ENCODE measurements around the gene FGGY.
A peak's percentile ranks its signal among the peaks of the same experiment; 100 is the strongest.

The FGGY gene

GRCh38 chr1:59414406-59415133 lies 117.7 kb downstream of the FGGY start:
- DNase-seq (ENCODE audit: low read depth), result peak; percentile 94

DNA sequence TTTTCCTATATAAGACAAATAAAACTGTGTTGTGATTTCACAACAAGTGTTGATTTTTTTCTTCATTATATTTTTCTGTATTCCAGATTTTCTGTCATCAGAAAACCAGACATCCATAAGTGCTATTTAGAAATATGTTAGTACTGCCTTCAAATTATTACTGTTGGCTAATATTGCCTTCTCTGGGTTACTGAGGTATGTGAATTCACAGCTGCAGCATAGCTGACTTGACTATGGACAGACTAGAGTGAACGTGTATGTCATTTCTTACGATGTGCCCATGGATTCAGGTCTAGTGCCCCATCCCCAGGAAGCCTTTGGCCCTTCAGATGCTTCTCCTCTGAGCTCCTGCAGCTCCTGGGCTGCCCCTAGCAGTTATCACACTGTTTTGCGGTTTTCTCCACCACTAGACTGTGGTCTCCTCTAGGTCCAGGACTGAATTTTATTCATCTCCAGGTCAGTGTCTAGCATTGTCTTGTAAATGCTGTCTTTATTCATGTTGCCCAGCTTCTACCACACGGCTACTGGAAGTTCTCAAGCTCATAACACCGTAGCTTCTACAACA lies 118.5 kb downstream of the FGGY start:
- peak; percentile 41 for DNase-seq (ENCODE audit: low read depth)

GRCh38 chr1:59415881-59416280 lies 119.0 kb downstream of the FGGY start:
- no peak for DNase-seq (ENCODE audit: low read depth)

DNA sequence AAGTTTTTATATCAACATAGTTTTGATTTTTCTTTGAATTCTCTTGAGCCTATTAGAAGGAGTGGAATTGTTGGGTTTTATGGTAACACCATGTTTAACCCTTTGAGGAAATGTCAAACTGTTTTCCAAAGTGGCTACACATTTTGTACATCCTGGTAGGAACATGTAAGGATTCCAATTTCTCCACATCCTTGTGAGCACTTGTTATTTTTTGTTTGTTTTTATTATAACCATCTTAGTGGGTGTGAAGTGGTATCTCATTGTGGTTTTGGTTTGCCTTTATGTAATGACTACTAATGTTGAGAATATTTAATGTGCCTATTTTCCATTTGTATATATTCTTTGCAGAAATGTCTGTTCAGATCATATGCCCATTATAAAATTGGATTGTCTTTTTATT lies 120.5 kb downstream of the FGGY start:
- DNase-seq (ENCODE audit: low read depth), result no peak

GRCh38 chr1:59418363-59419144 lies 121.7 kb downstream of the FGGY start:
- no peak for DNase-seq (ENCODE audit: low read depth)

GRCh38 chr1:59419361-59420140 lies 122.7 kb downstream of the FGGY start:
- no peak for DNase-seq (ENCODE audit: low read depth)

- DNase-seq (ENCODE audit: low read depth), result no peak
Observed at GRCh38 chr1:59421232-59421920, 124.5 kb downstream of the FGGY start.

- DNase-seq (ENCODE audit: low read depth), result peak; percentile 66
Observed at GRCh38 chr1:59422921-59423575, 126.2 kb downstream of the FGGY start.

GRCh38 chr1:59427155-59427554 lies 130.3 kb downstream of the FGGY start:
- peak; percentile 26 for DNase-seq (ENCODE audit: low read depth)

GRCh38 chr1:59427784-59428183 lies 130.9 kb downstream of the FGGY start:
- DNase-seq (ENCODE audit: low read depth), result no peak

DNA sequence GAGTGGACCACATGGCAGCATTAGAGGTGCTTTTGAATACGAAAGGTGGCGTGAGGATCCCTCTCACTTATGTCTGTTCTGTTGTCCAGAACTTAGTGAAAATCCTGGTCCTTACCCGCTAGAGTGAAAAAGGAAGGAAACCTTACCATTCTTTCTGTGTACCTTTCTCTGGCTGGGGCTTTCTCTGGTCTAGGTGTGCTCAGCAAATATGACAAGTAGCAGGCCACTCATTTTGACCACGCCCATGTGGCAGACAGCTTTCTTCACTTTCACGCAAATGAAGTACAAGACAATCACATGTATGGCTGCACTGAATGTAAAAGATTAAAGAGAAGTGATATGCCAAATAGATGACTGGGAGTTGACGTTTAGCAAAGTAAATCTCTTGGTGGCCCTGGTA lies 131.9 kb downstream of the FGGY start:
- no peak for DNase-seq (ENCODE audit: low read depth)

- DNase-seq (ENCODE audit: low read depth), result no peak
Observed at GRCh38 chr1:59429656-59430055, 132.8 kb downstream of the FGGY start.

DNA sequence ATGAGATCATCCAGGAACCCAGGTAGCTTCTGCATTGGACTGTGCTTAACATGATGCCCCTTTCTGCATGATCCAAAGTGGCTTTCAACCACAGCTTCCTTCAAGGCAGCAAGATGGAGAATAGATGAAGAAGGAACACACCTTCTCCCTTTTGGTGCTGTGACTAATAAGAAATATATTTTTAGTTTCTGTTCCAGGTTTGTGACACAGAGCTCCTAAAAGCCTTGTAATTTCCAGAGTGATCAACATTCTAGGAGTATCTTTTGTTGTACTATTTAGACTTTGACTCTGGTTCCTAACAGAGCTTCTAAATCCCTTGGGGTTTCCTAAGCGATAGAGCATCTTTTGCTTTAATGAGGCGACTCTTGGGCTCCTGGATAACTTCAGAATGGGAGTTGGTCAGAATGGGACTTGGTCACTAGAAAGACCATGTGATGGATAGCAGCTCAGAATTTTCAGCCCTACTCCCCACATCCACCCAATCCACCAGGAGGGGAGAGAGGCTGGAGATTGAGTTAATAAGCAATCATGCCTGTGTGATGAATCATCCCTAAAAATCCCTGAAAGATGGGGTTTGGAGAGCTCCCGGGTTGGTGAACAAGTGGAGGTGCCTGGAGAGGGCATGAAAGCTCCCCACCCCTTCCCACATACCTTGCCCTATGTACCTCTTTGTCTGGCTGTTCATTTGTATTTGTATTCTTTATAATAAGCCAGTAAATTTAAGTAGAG lies 134.8 kb downstream of the FGGY start:
- no peak for DNase-seq (ENCODE audit: low read depth)

GRCh38 chr1:59432531-59433439 lies 135.9 kb downstream of the FGGY start:
- no peak for DNase-seq (ENCODE audit: low read depth)

GRCh38 chr1:59433440-59433813 lies 136.5 kb downstream of the FGGY start:
- no peak for DNase-seq (ENCODE audit: low read depth)

GRCh38 chr1:59434336-59434735 lies 137.4 kb downstream of the FGGY start:
- DNase-seq (ENCODE audit: low read depth), result no peak

GRCh38 chr1:59436637-59437036 lies 139.7 kb downstream of the FGGY start:
- DNase-seq (ENCODE audit: low read depth), result no peak

GRCh38 chr1:59438058-59438560 lies 141.2 kb downstream of the FGGY start:
- DNase-seq (ENCODE audit: low read depth), result no peak

- DNase-seq (ENCODE audit: low read depth), result no peak
Observed at GRCh38 chr1:59442492-59442891, 145.6 kb downstream of the FGGY start.
